ENCODE results near the gene BCAS4. TPM values are rescaled to one million over a fixed set of nuclear protein-coding genes. Genes with fewer than 3 reads are reported as not detected.

The BCAS4 gene
- total RNA-seq, 1 experiment from 2014 or later: 7.6 TPM

DNA sequence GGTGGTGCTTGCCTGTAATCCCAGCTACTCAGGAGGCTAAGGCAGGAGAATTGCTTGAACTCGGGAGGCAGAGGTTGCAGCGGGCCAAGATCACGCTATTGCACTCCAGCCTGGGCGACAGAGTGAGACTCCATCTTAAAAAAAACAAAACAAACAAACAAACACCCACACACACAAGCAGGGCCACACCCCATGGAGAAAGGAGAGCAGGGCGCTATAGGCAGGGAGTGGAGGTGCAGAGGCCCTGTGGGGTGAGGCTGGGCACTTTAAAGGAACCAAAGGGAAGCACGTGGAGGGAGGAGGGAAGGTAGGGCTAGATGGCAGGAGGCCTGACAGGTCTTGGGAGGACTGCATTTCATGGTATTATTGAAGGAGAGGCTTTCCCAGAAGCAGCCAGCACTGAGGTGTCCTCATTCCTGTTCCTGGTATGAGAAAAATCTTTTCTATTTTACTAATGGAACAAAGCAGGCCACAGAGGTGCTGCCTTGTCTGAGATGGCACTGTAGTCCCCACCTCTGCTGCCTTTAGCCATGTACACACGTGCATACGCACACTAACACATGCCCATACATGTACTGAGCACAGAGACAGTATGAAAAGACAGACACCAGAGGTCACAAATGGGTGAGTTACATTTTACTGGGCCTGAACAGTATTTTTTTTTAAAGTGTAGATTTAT, 44.0 kb downstream of the BCAS4 start:
- no peak for DNase-seq
- Histone ChIP-seq H3K4me3 (no peak overlapping the region), H4K20me1 (ENCODE audit: insufficient read depth) (no peaks in the 10 kb centered on the region), H3K4me2 (no peak overlapping the region), H3K27ac (no peak overlapping the region), H3K36me3 (ENCODE audit: low read depth) (no peaks in the 10 kb centered on the region), H3K27me3 (ENCODE audit: insufficient read depth, low read depth) (no peaks in the 10 kb centered on the region), H3K79me2 (ENCODE audit: low read depth) (no peaks in the 10 kb centered on the region), H3F3A (ENCODE audit: insufficient read depth, low read depth) (no peaks in the 10 kb centered on the region; the same call in 1 of the 2 replicates), H2AFZ (no peak overlapping the region), H3K4me1 (replicated peaks; ENCODE audit: insufficient read depth) (no peaks in the 10 kb centered on the region), H3K9me2 (ENCODE audit: insufficient read depth) (no peaks in the 10 kb centered on the region), H3K9me3 (ENCODE audit: insufficient read depth, low read depth) (no peaks in the 10 kb centered on the region)
- POLR2A ChIA-PET (ENCODE audit: unreplicated experiment): interaction anchor here (0.7 kb wide), 1 partner anchor 75 kb away, joined by 3 read pairs; no protein-coding TSS in a partner anchor
- no peak for TF ChIP-seq EZH2 (IDR thresholded peaks at IDR 0.05; ENCODE audit: low read depth)
- TF ChIP-seq, protein P1, sequence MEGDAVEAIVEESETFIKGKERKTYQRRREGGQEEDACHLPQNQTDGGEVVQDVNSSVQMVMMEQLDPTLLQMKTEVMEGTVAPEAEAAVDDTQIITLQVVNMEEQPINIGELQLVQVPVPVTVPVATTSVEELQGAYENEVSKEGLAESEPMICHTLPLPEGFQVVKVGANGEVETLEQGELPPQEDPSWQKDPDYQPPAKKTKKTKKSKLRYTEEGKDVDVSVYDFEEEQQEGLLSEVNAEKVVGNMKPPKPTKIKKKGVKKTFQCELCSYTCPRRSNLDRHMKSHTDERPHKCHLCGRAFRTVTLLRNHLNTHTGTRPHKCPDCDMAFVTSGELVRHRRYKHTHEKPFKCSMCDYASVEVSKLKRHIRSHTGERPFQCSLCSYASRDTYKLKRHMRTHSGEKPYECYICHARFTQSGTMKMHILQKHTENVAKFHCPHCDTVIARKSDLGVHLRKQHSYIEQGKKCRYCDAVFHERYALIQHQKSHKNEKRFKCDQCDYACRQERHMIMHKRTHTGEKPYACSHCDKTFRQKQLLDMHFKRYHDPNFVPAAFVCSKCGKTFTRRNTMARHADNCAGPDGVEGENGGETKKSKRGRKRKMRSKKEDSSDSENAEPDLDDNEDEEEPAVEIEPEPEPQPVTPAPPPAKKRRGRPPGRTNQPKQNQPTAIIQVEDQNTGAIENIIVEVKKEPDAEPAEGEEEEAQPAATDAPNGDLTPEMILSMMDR (conservative IDR thresholded peaks at IDR 0.05): no peak
- intact Hi-C loops (cut with micrococcal nuclease; ENCODE audit: unreplicated experiment): no loop called here
- no TSS peak for BruUV-seq (replicated peaks)
- CTCF ChIA-PET: no interaction called here

GRCh38 chr20:50842821-50843220, 48.0 kb downstream of the BCAS4 start:
- Histone ChIP-seq H2AFZ (no peak overlapping the region), H3K4me2 (no peak overlapping the region), H3K4me3 (no peak overlapping the region), H3K9me3 (ENCODE audit: insufficient read depth, low read depth) (no peaks in the 10 kb centered on the region), H3K4me1 (replicated peaks; ENCODE audit: insufficient read depth) (no peaks in the 10 kb centered on the region), H3F3A (ENCODE audit: insufficient read depth, low read depth) (no peaks in the 10 kb centered on the region; the same call in 1 of the 2 replicates), H3K36me3 (ENCODE audit: low read depth) (no peaks in the 10 kb centered on the region), H3K27ac (no peak overlapping the region), H3K79me2 (ENCODE audit: low read depth) (no peaks in the 10 kb centered on the region), H4K20me1 (ENCODE audit: insufficient read depth) (no peaks in the 10 kb centered on the region), H3K9me2 (ENCODE audit: insufficient read depth) (no peaks in the 10 kb centered on the region), H3K27me3 (ENCODE audit: insufficient read depth, low read depth) (no peaks in the 10 kb centered on the region)
- BruUV-seq (replicated peaks): no TSS peak
- DNase-seq: no peak
- CTCF ChIA-PET: no interaction called here
- intact Hi-C loops (cut with micrococcal nuclease; ENCODE audit: unreplicated experiment): no loop called here
- no peak for TF ChIP-seq EZH2 (IDR thresholded peaks at IDR 0.05; ENCODE audit: low read depth)
- TF ChIP-seq, protein P1 (conservative IDR thresholded peaks at IDR 0.05): no peak
- POLR2A ChIA-PET (ENCODE audit: unreplicated experiment): no interaction called here

GRCh38 chr20:50843331-50844276, 48.7 kb downstream of the BCAS4 start:
- Histone ChIP-seq H3K4me1 (replicated peaks; ENCODE audit: insufficient read depth) (no peaks in the 10 kb centered on the region), H3K4me3 (no peak overlapping the region), H3K27ac (no peak overlapping the region), H3K79me2 (ENCODE audit: low read depth) (no peaks in the 10 kb centered on the region), H3K36me3 (ENCODE audit: low read depth) (no peaks in the 10 kb centered on the region), H3K9me3 (ENCODE audit: insufficient read depth, low read depth) (no peaks in the 10 kb centered on the region), H2AFZ (no peak overlapping the region), H3K9me2 (ENCODE audit: insufficient read depth) (no peaks in the 10 kb centered on the region), H3K27me3 (ENCODE audit: insufficient read depth, low read depth) (no peaks in the 10 kb centered on the region), H3K4me2 (no peak overlapping the region), H4K20me1 (ENCODE audit: insufficient read depth) (no peaks in the 10 kb centered on the region), H3F3A (ENCODE audit: insufficient read depth, low read depth) (no peaks in the 10 kb centered on the region; the same call in 1 of the 2 replicates)
- BruUV-seq (replicated peaks): no TSS peak
- intact Hi-C loops (cut with micrococcal nuclease; ENCODE audit: unreplicated experiment): no loop called here
- no peak for TF ChIP-seq EZH2 (IDR thresholded peaks at IDR 0.05; ENCODE audit: low read depth)
- TF ChIP-seq, protein P1 (conservative IDR thresholded peaks at IDR 0.05): no peak
- CTCF ChIA-PET: interaction anchor here (0.6 to 0.7 kb wide), 2 partner anchors 9 to 101 kb away, joined by 3 read pairs; no protein-coding TSS in a partner anchor
- POLR2A ChIA-PET (ENCODE audit: unreplicated experiment): interaction anchor here (0.6 kb wide), 1 partner anchor 76 kb away, joined by 4 read pairs; no protein-coding TSS in a partner anchor
- no peak for DNase-seq

Measured in PC-9 (cell line).